ENCODE measurements around the gene TRIM46. TPM values are rescaled to one million over a fixed set of nuclear protein-coding genes. Genes with fewer than 3 reads are reported as not detected.

TRIM46 gene
- total and polyA plus RNA-seq, 2 of the 13 experiments (the other 11 are each of a cell fraction or from before 2014, with no cell fraction given) = 0.04 to 0.09 TPM

DNA sequence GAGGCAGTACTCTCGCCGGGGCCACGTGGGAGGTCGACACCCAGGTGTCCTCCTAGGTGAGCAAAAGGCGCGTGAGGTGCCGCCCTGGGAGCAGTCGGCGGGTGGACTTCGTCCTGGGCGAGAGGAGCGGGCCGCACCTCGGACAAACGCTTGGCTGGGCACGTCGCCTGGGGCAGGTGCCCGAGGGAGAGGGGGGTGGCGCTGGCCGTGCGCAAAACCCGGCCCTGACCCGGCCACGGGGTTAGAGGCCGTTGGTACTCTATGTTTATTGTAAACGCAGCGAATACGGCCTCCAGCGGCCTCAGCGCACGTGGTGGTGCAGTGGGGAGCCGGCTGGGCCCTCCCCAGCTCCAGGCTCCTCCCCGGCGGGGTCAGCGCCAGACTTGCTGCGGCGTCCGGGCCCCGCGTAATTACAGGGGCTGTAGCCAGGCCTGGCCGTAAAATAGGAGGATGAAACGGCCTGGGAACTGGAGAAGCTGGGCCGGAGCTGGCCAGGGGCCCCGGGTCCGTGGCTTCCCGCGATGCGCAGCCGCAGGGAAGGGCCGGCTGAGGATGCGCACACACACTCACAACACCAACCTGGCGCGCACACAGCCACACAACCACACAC, 47.6 kb upstream of the TRIM46 start (continued):
- peak; percentile 97 for TF ChIP-seq ZNF552 (CRISPR knock-in tag; IDR thresholded peaks at IDR 0.05; ENCODE audit: borderline replicate concordance)
- peak; percentile 90 for TF ChIP-seq NR2C2 (CRISPR knock-in tag; IDR thresholded peaks at IDR 0.05; ENCODE audit: borderline replicate concordance)
- no peak for TF ChIP-seq RELA (CRISPR knock-in tag; IDR thresholded peaks at IDR 0.05)
- TF ChIP-seq IKZF5 (CRISPR knock-in tag; IDR thresholded peaks at IDR 0.05) = peak; percentile 98
- peak; percentile 65; the same call in 1 of the 2 replicates for TF ChIP-seq ELF4 (CRISPR knock-in tag; IDR thresholded peaks at IDR 0.05; ENCODE audit: borderline replicate concordance)
- peak; percentile 68 for TF ChIP-seq RAD21 (CRISPR knock-in tag; IDR thresholded peaks at IDR 0.05)
- TF ChIP-seq REL (CRISPR knock-in tag; conservative IDR thresholded peaks at IDR 0.05) = peak; percentile 89; the same call in 1 of the 2 replicates
- TF ChIP-seq ZFP36 (IDR thresholded peaks at IDR 0.05; ENCODE audit: borderline replicate concordance, low read depth, low read length, partially characterized antibody) = no peak
- TF ChIP-seq SP140L (CRISPR knock-in tag; IDR thresholded peaks at IDR 0.05; ENCODE audit: borderline replicate concordance) = 0 out of 2 replicates have a peak, but pooled peaks have one; percentile 85
- peak; percentile 93; the same call in 1 of the 2 replicates for TF ChIP-seq ZNF138 (CRISPR knock-in tag; IDR thresholded peaks at IDR 0.05; ENCODE audit: low read depth)
- TF ChIP-seq NCOA1 (CRISPR knock-in tag; IDR thresholded peaks at IDR 0.05) = peak; percentile 95
- TF ChIP-seq ZBTB38 (CRISPR knock-in tag; IDR thresholded peaks at IDR 0.05) = peak; percentile 93
- TF ChIP-seq NFYC (CRISPR knock-in tag; IDR thresholded peaks at IDR 0.05) = peak; percentile 30; the same call in 1 of the 2 replicates
- TF ChIP-seq JUN (CRISPR knock-in tag; IDR thresholded peaks at IDR 0.05) = peak; percentile 73
- TF ChIP-seq TOE1 (CRISPR knock-in tag; IDR thresholded peaks at IDR 0.05) = peak; percentile 82; the same call in 1 of the 2 replicates
- peak; percentile 50; the same call in 1 of the 2 replicates for TF ChIP-seq HOXA5 (CRISPR knock-in tag; IDR thresholded peaks at IDR 0.05)
- peak; percentile 62 for TF ChIP-seq CEBPG (CRISPR knock-in tag; IDR thresholded peaks at IDR 0.05)
- TF ChIP-seq THYN1 (CRISPR knock-in tag; IDR thresholded peaks at IDR 0.05; ENCODE audit: borderline replicate concordance, low read depth) = 0 out of 2 replicates have a peak, but pooled peaks have one; percentile 74
- no peak for TF ChIP-seq SMARCC2 (IDR thresholded peaks at IDR 0.05)
- TF ChIP-seq ZFX (CRISPR knock-in tag; IDR thresholded peaks at IDR 0.05; ENCODE audit: low read depth) = peak; percentile 87
- TF ChIP-seq ZEB1 (IDR thresholded peaks at IDR 0.05; ENCODE audit: insufficient replicate concordance, low read depth) = no peak
- peak; percentile 93 to 97 for TF ChIP-seq NR2F1 (CRISPR knock-in tag; IDR thresholded peaks at IDR 0.05)
- peak; percentile 98 for TF ChIP-seq SALL1 (CRISPR knock-in tag; IDR thresholded peaks at IDR 0.05)
- TF ChIP-seq NFKB2 (CRISPR knock-in tag; IDR thresholded peaks at IDR 0.05; ENCODE audit: borderline replicate concordance) = peak; percentile 86; the same call in 1 of the 2 replicates
- peak; percentile 66 for TF ChIP-seq HOXA9 (CRISPR knock-in tag; IDR thresholded peaks at IDR 0.05; ENCODE audit: borderline replicate concordance)
- no peak for TF ChIP-seq SP2 (CRISPR knock-in tag; IDR thresholded peaks at IDR 0.05)
- TF ChIP-seq SP1 (IDR thresholded peaks at IDR 0.05) = no peak
- peak; percentile 45 for TF ChIP-seq SP1 (CRISPR knock-in tag; IDR thresholded peaks at IDR 0.05)
- TF ChIP-seq SRSF9 (IDR thresholded peaks at IDR 0.05; ENCODE audit: borderline replicate concordance, insufficient read depth, low read depth, low read length, poor library complexity, severe bottlenecking) = no peak
